HEK293T (cell line): ENCODE measurements around the gene EYS.

Experiments
- CTCF ChIA-PET: fragments of 350-600 bp; formaldehyde crosslinking; extraction: SDS; loops from one replicate; lab custom pipeline; 2021; ENCODE audit warnings: antibody characterized with exemption, inconsistent platforms; lab: Yijun Ruan, JAX
- POLR2A ChIA-PET: fragments of 350-600 bp; formaldehyde crosslinking; extraction: SDS; loops from one replicate; lab custom pipeline; 2020; ENCODE audit warnings: antibody characterized with exemption, inconsistent platforms; lab: Yijun Ruan, JAX
- DNase-seq: peaks from one replicate; pipeline ENCODE4 v3.0.0; 2012; ENCODE audit warnings: mixed read lengths; ENCODE audit errors: extremely low spot score
- ARNT ChIP-seq: fragments of 450-650 bp; IDR thresholded peaks from 2 replicates; pipeline ENCODE4 v1.6.1; 2017; ENCODE audit warnings: mild to moderate bottlenecking
- BHLHE40 ChIP-seq: fragments of 450-650 bp; IDR thresholded peaks from 2 replicates; pipeline ENCODE4 v1.6.1; 2016; ENCODE audit warnings: mild to moderate bottlenecking, moderate library complexity, borderline replicate concordance
- CTBP1 ChIP-seq: fragments of 450-650 bp; IDR thresholded peaks from 2 replicates; pipeline ENCODE4 v1.6.1; 2016; ENCODE audit warnings: borderline replicate concordance
- ELF4 ChIP-seq: fragments of 450-650 bp; IDR thresholded peaks from 2 replicates; pipeline ENCODE4 v1.6.1; 2017; ENCODE audit warnings: antibody characterized with exemption
- FOXA1 ChIP-seq: fragments of 450-650 bp; IDR thresholded peaks from 2 replicates; pipeline ENCODE4 v1.6.1; 2016; ENCODE audit warnings: mild to moderate bottlenecking
- FOXK2 ChIP-seq: fragments of 450-650 bp; IDR thresholded peaks from 2 replicates; pipeline ENCODE4 v1.6.1; 2016; ENCODE audit warnings: mild to moderate bottlenecking
- FOXM1 ChIP-seq: fragments of 450-650 bp; IDR thresholded peaks from 2 replicates; pipeline ENCODE4 v1.6.1; 2017; ENCODE audit warnings: mild to moderate bottlenecking, borderline replicate concordance
- HDGF ChIP-seq: fragments of 450-650 bp; IDR thresholded peaks from 2 replicates; pipeline ENCODE4 v1.6.1; 2017; ENCODE audit warnings: antibody characterized with exemption, borderline replicate concordance
- L3MBTL2 ChIP-seq: fragments of 450-650 bp; conservative IDR thresholded peaks from 2 replicates; pipeline ENCODE4 v1.6.1; 2016; ENCODE audit warnings: mild to moderate bottlenecking
- LEF1 ChIP-seq: fragments of 450-650 bp; IDR thresholded peaks from 2 replicates; pipeline ENCODE4 v1.6.1; 2017; ENCODE audit warnings: mild to moderate bottlenecking, borderline replicate concordance
- NFRKB ChIP-seq: fragments of 450-650 bp; IDR thresholded peaks from 2 replicates; pipeline ENCODE4 v1.6.1; 2016; ENCODE audit warnings: mild to moderate bottlenecking, moderate library complexity
- SP1 ChIP-seq: fragments of 450-650 bp; IDR thresholded peaks from 2 replicates; pipeline ENCODE4 v1.6.1; 2017
- SUZ12 ChIP-seq: fragments of 450-650 bp; IDR thresholded peaks from 2 replicates; pipeline ENCODE4 v1.6.1; 2016; ENCODE audit warnings: mild to moderate bottlenecking
- TARDBP ChIP-seq: fragments of 450-650 bp; IDR thresholded peaks from 2 replicates; pipeline ENCODE4 v1.6.1; 2016
- ZNF384 ChIP-seq: fragments of 450-650 bp; IDR thresholded peaks from 2 replicates; pipeline ENCODE4 v1.6.1; 2016
- TF ChIP-seq, protein P1 (sequence below): fragments of 450-650 bp; IDR thresholded peaks from 2 replicates; pipeline ENCODE4 v1.6.1; 2016

EYS gene

DNA sequence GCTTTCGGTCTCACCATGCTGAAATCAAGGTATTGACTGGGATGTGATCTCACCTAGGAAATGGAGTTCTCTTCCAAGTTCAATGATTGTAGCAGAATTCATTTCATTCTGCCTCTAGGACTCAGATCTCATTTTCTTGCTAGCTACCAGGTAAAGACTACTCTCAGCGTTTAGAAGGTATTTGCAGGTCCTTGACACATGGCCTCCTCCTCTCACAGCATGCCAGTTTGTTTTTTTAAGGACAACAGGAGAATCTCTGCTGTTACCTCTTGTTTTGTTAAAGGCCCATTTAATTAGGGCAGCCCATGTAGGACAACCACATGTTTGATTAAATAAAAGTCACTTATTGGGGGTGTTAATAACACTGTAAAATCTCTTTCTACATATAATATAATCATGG, 757.8 kb downstream of the EYS start:
- TF ChIP-seq ZNF384 (no peak), BHLHE40 (no peak), SP1 (no peak), ARNT (no peak), FOXM1 (no peak), LEF1 (no peak)
- no peak for DNase-seq
- ChIA-PET CTCF (no interaction called here), POLR2A (no interaction called here)

DNA sequence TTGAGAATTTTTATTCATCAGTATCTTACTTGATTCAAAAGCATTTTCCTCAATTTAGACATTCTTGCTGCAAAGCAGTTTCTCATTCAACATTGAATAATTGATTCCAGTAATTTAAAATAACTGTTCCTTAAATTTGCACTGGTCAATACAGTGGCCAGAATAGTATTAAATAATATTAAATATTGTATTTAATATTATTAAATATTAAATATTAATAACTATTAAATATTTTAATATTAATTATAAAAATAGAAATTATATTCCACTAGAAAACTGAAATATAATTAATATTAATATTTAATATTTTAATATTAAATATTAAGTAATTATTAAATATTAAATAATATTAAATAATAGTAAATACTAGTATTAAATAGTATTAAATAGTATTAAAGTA, 758.8 kb downstream of the EYS start:
- ChIA-PET CTCF (no interaction called here), POLR2A (no interaction called here)
- no peak for DNase-seq
- TF ChIP-seq BHLHE40 (no peak), ZNF384 (no peak), TARDBP (no peak)

DNA sequence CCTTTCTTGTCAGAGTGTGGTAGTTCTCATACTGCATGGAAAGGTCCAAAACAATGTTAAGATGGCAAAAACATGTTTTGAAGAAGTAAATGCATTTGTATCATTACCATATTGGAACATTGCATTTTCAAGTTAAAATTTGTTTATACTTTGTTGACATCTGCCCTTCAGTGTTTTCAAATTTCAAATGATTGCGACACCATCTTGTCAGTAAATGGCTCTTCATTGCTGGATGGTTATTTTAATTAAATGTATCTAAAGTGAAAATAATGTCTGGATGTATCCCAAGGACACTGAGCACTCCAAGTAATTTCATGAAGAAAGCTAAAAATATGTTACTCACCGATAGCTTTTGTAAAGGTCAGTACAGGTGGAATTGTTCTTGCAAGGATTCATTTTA, 761.6 kb downstream of the EYS start:
- no peak for DNase-seq
- TF ChIP-seq HDGF, result no peak
- ChIA-PET CTCF (no interaction called here), POLR2A (no interaction called here)

DNA sequence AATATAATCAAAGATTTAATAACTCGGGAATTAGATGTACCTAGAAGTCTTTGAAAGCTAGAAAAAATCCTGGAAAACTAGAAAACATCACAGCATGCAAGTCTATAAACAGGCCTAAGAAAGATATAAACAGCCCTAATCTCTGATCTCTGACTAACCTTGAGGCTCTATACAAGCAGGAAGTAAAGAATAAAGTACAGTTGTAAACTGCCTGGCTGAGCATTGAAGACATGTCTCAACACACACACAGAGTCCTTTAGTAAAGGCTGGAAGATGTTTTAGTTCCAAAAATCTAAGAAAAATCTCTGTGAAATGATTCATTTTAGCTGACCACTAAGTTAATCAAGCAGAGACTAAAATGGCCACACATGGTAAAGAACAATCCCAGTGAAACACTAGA, 774.5 kb downstream of the EYS start:
- TF ChIP-seq FOXA1 (no peak), HDGF (no peak)
- DNase-seq, result no peak
- ChIA-PET CTCF (no interaction called here), POLR2A (no interaction called here)

DNA sequence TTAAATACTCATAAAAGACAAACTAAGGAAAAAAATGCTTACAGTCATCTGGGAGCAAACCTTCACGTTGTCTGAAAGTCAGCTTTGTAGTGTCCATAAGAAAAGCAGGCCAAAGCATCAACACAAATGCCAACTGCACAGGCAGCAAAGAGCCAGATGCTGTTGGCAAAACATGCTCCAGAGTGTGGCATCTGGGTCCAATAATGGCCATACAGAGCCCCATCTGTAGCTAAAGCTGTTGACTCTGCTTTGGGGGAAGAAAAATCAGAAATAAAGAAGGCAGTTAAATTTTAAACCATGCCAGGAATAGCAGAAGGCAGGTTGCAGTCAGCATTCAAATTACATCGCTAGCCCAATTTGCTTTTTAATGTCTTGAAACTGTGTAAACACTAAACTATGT, 776.3 kb downstream of the EYS start:
- no peak for DNase-seq
- POLR2A ChIA-PET, result no interaction called here
- CTCF ChIA-PET, result no interaction called here
- no peak for TF ChIP-seq ZNF384
- TF ChIP-seq L3MBTL2, result no peak
- TF ChIP-seq SUZ12, result no peak
- TF ChIP-seq CTBP1, result no peak
- TF ChIP-seq FOXM1, result no peak

DNA sequence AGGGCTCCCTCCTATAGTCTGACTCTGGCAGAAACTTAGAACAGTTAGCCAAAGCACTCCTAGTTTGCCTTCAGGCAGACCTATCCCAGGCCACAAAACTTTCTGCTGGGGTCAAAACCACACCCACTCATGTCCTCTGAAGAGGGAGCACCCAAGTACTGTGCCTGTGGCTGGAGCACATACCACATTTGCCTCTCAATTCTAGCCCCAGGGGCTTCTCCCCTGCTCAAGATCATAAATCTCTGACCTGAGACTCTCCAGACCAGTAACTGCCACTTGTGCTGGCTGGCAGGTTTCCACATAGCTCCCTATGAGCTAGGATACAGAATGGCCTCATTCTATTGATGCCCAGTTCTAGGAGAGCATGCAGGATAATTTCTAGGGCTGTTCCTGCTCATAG, 781.0 kb downstream of the EYS start:
- ChIA-PET CTCF (no interaction called here), POLR2A (no interaction called here)
- DNase-seq, result no peak
- TF ChIP-seq FOXA1 (no peak), HDGF (no peak), FOXM1 (no peak), CTBP1 (no peak), L3MBTL2 (no peak), SP1 (no peak), ZNF384 (no peak), NFRKB (no peak), ARNT (no peak), TARDBP (no peak), SUZ12 (no peak), LEF1 (no peak), ELF4 (no peak), BHLHE40 (no peak)

DNA sequence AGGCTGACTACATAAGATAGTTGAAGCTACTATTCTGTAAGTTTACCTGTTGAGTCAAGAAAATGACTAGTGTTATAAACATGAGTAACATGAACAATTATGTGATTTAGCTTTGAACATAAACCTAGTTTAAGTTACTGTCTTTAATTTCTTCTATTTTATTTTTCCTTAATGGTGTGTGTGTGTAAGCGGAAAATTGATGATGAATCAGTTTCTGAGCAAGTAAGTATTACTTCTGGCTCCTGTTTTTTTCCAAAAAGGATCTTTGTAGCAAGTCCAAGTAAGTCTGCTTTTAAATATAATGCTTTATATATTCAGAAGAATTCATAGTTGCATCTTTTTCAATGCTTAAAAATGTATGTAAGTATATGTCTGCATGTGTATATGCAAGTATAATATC, 786.8 kb downstream of the EYS start:
- CTCF ChIA-PET, result no interaction called here
- TF ChIP-seq L3MBTL2 (no peak), ZNF384 (no peak), ARNT (no peak), CTBP1 (no peak), ELF4 (no peak), NFRKB (no peak), FOXM1 (no peak), FOXA1 (no peak)
- POLR2A ChIA-PET, result no interaction called here
- DNase-seq, result no peak

DNA sequence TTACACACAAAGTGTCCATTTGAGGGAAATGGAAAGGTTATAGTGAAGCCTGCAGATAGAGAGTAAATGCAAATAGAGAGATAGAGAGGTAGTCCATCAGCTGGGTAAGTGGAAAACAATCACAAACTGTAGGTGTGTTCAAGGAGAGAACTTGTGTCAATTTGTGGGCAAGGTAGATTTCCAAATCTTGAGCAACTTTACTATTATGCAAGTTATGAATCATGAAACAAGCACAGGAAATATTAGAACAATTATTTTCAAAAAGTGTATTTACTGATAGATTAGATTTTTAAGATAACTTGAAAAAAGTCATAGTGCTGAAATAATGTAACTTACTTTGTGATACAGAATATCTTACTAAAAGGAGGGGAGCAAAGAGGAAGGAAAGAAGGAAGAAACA, 792.9 kb downstream of the EYS start:
- ChIA-PET POLR2A (no interaction called here), CTCF (no interaction called here)
- TF ChIP-seq CTBP1 (no peak), FOXK2 (no peak), ARNT (no peak), FOXM1 (no peak), BHLHE40 (no peak), L3MBTL2 (no peak), SUZ12 (no peak), TARDBP (no peak), ELF4 (no peak), NFRKB (no peak), HDGF (no peak), ZNF384 (no peak)
- TF ChIP-seq, protein P1, sequence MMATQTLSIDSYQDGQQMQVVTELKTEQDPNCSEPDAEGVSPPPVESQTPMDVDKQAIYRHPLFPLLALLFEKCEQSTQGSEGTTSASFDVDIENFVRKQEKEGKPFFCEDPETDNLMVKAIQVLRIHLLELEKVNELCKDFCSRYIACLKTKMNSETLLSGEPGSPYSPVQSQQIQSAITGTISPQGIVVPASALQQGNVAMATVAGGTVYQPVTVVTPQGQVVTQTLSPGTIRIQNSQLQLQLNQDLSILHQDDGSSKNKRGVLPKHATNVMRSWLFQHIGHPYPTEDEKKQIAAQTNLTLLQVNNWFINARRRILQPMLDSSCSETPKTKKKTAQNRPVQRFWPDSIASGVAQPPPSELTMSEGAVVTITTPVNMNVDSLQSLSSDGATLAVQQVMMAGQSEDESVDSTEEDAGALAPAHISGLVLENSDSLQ, result no peak
- no peak for DNase-seq

DNA sequence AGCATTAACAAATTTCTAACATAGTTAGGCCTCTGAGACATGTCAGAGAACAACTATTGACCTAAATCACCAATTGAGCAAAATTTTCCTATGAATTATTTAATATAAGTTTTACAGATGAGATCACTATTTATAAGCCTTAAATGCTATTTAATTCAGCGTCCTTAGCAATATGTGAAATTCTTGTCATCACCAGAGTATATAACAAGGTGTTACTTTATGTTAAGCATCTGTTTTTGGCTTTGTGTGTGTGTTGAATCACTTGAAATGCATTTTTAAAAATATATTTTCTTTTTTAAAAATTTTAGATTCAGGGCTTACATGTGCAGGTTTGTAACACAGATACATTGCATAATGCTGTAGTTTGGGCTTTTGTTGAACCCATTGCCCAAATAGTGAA, 794.1 kb downstream of the EYS start:
- TF ChIP-seq HDGF (no peak), ZNF384 (no peak), L3MBTL2 (no peak), ELF4 (no peak), FOXK2 (no peak), NFRKB (no peak), SP1 (no peak), SUZ12 (no peak), BHLHE40 (no peak), LEF1 (no peak)
- TF ChIP-seq, protein P1, result no peak
- CTCF ChIA-PET, result no interaction called here

More for the DNA sequence above, 794.1 kb downstream of the EYS start:
- POLR2A ChIA-PET, result no interaction called here
- no peak for DNase-seq
